HL-60 (cell line): ENCODE data around the gene CDC42EP3.

Experiments used
- DNase-seq, 2 experiments: peaks; one replicate each; pipeline ENCODE4 v3.0.0-alpha.2; 2010 to 2020; ENCODE audit warnings: low read depth in 1 of 2, low spot score in 1 of 2
- H3K27ac ChIP-seq: fragments of 250-450 bp; sonication (Bioruptor Pico); replicated peaks from 2 replicates; pipeline ENCODE4 v1.5.1; 2020; ENCODE audit warnings: mild to moderate bottlenecking, moderate library complexity
- H3K27me3 ChIP-seq: fragments of 250-450 bp; sonication (Bioruptor Pico); 2 replicates; pipeline ENCODE4 v1.5.1; 2021; ENCODE audit warnings: mild to moderate bottlenecking, moderate library complexity; ENCODE audit not compliant: insufficient read depth, poor library complexity, severe bottlenecking
- H3K4me3 ChIP-seq: replicated peaks from 2 replicates; pipeline ENCODE4 v1.5.1; 2011; ENCODE audit warnings: mild to moderate bottlenecking, control low read depth, low read length; ENCODE audit not compliant: insufficient read depth
- CTCF ChIP-seq: IDR thresholded peaks from one replicate; pipeline ENCODE4 v1.5.1; 2011; ENCODE audit warnings: low read length, control low read depth, inconsistent platforms; ENCODE audit not compliant: insufficient read depth
- GABPA ChIP-seq: IDR thresholded peaks from 2 replicates; pipeline ENCODE4 v1.6.1; 2012; ENCODE audit warnings: low read depth
- POLR2AphosphoS5 ChIP-seq: IDR thresholded peaks from 2 replicates; pipeline ENCODE4 v1.6.1; 2012; ENCODE audit warnings: low read depth
- REST ChIP-seq: IDR thresholded peaks from 2 replicates; pipeline ENCODE4 v1.6.1; 2012; ENCODE audit warnings: low read depth; ENCODE audit not compliant: insufficient replicate concordance
- SPI1 ChIP-seq: IDR thresholded peaks from 2 replicates; pipeline ENCODE4 v1.6.1; 2012; ENCODE audit warnings: low read depth, mild to moderate bottlenecking, borderline replicate concordance

The CDC42EP3 gene

GRCh38 chr2:37681587-37681986 is 10.1 kb upstream of the CDC42EP3 start:
- no peak overlapping the region for H3K4me3 ChIP-seq
- H3K27me3 ChIP-seq, result no peaks in the 10 kb centered on the region
- TF ChIP-seq REST, result no peak
- TF ChIP-seq POLR2AphosphoS5, result no peak
- TF ChIP-seq SPI1, result no peak
- TF ChIP-seq GABPA, result no peak
- no peak for TF ChIP-seq CTCF
- H3K27ac ChIP-seq, result no peak overlapping the region
- no peak for DNase-seq

GRCh38 chr2:37679072-37679695 is 7.7 kb upstream of the CDC42EP3 start:
- Histone ChIP-seq H3K27me3 (no peaks in the 10 kb centered on the region), H3K4me3 (no peak overlapping the region), H3K27ac (no peak overlapping the region)
- no peak for TF ChIP-seq GABPA
- TF ChIP-seq REST, result no peak
- no peak for TF ChIP-seq CTCF
- no peak for TF ChIP-seq SPI1
- no peak for TF ChIP-seq POLR2AphosphoS5
- DNase-seq, result no peak

- no peaks in the 10 kb centered on the region for H3K27me3 ChIP-seq
- H3K4me3 ChIP-seq, result no peak overlapping the region
- no peak for TF ChIP-seq GABPA
- no peak for TF ChIP-seq POLR2AphosphoS5
- TF ChIP-seq CTCF, result no peak
- TF ChIP-seq REST, result no peak
- TF ChIP-seq SPI1, result no peak
- no peak overlapping the region for H3K27ac ChIP-seq
- no peak for DNase-seq
Measured at GRCh38 chr2:37676274-37676673, 4.8 kb upstream of the CDC42EP3 start.
